ENCODE measurements around the gene HHIPL1. TPM values are rescaled to one million over a fixed set of nuclear protein-coding genes. Genes with fewer than 3 reads are reported as not detected.
A peak's percentile ranks its signal among the peaks of the same experiment; 100 is the strongest.

HHIPL1 gene
- polyA plus RNA-seq (ENCODE audit: low read depth in 6 of 6): under 1 TPM in 1 of 6 donors, not detected in 5; 0.13 TPM

DNA sequence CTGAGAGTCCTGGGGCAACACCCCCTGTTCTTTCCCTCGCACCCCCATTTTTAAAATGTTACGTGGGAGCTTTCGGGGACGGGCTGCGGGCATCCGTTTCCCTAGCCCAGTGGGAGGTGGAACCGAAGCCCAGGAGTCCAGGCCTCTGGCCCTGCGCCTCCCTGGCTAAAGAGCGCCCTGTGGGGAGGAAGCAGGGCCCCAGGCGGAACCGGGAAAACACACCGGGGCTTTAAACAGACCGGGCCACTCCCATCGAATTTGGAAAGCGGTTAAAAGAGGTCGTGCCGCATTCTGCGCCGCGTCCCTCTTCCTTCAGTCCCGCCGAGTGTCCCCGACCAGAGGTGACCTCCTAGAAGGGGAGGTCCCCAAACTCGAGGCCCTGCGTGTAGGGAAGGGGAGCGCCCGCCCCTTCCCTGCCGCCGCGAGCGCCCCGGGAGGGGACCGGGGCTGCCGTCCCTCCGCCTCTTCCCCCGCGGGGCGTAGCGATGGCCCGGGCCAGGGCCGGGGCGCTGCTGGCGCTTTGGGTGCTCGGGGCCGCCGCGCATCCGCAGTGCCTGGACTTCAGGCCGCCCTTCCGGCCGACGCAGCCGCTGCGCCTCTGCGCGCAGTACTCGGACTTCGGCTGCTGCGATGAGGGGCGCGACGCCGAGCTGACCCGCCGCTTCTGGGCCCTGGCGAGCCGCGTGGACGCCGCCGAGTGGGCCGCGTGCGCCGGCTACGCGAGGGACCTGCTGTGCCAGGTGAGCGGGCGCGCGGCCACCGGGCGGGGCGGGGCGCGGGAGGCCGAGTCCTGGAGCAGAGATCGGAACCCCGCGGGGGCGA, at the start of gene HHIPL1:
TSS of gene HHIPL1 (plus strand) at position 407 of the 822 bp plus-strand sequence. CDS start at position 486, 79 bp downstream.
- H3K9me3 Mint-ChIP-seq: peaks cover 0 to 2% (median 0%) of the 10 kb centered on the region in 7 donors
- DNase-seq (no peak), ATAC-seq (ENCODE audit: low read depth in 2 of 2) (no peak)
- no peaks in the 10 kb centered on the region for H3K36me3 Mint-ChIP-seq
- H3K4me1 Mint-ChIP-seq: peaks cover 0 to 5% (median 4%) of the 10 kb centered on the region in 3 donors
- H3K27ac Mint-ChIP-seq: peak within 1 kb of the TSS in 1 of 6 donors; percentile 88
- H3K4me3 Mint-ChIP-seq: peak within 1 kb of the TSS in 6 of 8 donors; percentile 8 to 80 (median 46)
- peaks cover 23 to 64% (median 44%) of the 10 kb centered on the region in 3 donors for H3K27me3 Mint-ChIP-seq

DNA sequence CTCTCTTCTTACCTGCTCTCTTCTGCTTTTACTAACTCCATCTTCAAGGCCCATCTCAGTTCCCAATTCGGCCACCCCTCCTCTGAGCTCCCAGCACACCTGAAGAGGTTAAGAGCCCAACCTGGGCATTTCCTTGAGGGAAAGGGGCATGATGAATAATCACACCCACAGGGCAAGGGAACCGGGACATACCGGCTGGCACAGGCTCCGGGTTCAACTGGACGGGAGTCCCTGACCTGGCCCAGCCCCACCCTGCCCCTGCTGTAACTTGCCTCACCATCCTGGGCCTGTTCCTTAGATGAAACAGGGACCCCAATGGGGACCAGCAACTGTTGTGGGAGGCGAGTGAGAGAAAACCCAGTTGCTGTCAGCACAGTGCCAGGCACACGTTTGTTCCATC, 49.4 kb upstream of the HHIPL1 start:
- H3K27ac Mint-ChIP-seq: peak overlapping the region in 1 of 6 donors; percentile 70
- ATAC-seq (ENCODE audit: low read depth in 2 of 2): no peak
- H3K36me3 Mint-ChIP-seq: no peaks in the 10 kb centered on the region
- H3K4me3 Mint-ChIP-seq: peak overlapping the region in 2 of 8 donors; percentile 47 to 60
- no peaks in the 10 kb centered on the region for H3K9me3 Mint-ChIP-seq
- peaks cover 0 to 8% (median 7%) of the 10 kb centered on the region in 3 donors for H3K4me1 Mint-ChIP-seq
- H3K27me3 Mint-ChIP-seq: peaks cover 0 to 29% (median 4%) of the 10 kb centered on the region in 3 donors
- DNase-seq: no peak

DNA sequence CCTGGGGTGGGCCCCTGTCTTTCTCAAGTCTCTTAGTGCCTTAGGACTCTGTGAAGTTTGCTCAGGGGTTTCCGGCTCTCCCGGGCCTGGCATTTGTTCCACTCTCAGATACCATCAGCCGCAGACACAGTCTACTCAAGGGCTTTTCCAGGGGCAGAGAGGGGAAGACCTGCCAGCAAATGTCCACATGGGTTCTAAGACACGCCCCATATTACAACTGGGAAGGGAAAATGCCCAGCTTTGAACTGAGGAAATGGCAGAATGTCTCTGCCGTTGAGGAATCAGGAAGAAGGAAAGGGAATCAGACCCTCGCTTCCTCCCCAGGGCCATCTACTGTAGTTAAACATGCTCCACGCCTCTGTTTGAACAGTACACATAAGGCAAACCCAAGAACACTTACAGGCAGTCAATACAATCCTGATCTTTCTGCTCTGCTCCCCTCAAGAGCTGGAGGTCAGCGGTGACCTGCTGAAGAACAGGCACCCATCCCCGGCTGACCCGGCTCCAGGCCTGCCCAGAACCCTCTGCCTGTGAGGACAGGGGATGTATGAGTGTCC, 48.8 kb upstream of the HHIPL1 start:
- H3K27me3 Mint-ChIP-seq: peaks cover 0 to 34% (median 4%) of the 10 kb centered on the region in 3 donors
- H3K27ac Mint-ChIP-seq: no peak overlapping the region
- ATAC-seq (ENCODE audit: low read depth in 2 of 2) (no peak), DNase-seq (no peak)
- no peaks in the 10 kb centered on the region for H3K9me3 Mint-ChIP-seq
- H3K36me3 Mint-ChIP-seq: no peaks in the 10 kb centered on the region
- H3K4me1 Mint-ChIP-seq: peaks cover 0 to 8% (median 7%) of the 10 kb centered on the region in 3 donors
- H3K4me3 Mint-ChIP-seq: no peak overlapping the region

DNA sequence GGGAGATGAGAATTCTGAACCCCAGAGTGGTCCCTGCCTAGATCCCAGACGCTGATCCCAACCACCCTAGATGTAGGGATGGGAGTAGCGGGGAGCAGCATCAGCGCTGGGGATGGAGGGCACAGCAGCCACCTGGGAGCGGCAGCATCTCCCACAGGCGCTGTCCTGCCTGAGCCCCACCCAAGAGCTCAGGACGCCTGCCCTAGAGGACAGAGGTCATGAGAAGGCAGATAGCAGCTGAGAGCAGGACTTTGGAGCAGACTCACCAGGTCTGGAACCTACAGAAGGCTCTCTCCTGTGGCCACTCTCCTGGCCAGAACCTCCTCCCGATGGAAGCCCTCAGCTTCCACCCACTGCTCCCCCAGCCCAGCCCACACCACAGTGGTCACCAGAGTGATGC, 48.2 kb upstream of the HHIPL1 start:
- H3K36me3 Mint-ChIP-seq: no peaks in the 10 kb centered on the region
- no peaks in the 10 kb centered on the region for H3K9me3 Mint-ChIP-seq
- no peak overlapping the region for H3K27ac Mint-ChIP-seq
- H3K4me1 Mint-ChIP-seq: peaks cover 0 to 8% (median 7%) of the 10 kb centered on the region in 3 donors
- DNase-seq: no peak
- no peak for ATAC-seq (ENCODE audit: low read depth in 2 of 2)
- H3K4me3 Mint-ChIP-seq: no peak overlapping the region
- H3K27me3 Mint-ChIP-seq: peaks cover 0 to 35% (median 4%) of the 10 kb centered on the region in 3 donors

DNA sequence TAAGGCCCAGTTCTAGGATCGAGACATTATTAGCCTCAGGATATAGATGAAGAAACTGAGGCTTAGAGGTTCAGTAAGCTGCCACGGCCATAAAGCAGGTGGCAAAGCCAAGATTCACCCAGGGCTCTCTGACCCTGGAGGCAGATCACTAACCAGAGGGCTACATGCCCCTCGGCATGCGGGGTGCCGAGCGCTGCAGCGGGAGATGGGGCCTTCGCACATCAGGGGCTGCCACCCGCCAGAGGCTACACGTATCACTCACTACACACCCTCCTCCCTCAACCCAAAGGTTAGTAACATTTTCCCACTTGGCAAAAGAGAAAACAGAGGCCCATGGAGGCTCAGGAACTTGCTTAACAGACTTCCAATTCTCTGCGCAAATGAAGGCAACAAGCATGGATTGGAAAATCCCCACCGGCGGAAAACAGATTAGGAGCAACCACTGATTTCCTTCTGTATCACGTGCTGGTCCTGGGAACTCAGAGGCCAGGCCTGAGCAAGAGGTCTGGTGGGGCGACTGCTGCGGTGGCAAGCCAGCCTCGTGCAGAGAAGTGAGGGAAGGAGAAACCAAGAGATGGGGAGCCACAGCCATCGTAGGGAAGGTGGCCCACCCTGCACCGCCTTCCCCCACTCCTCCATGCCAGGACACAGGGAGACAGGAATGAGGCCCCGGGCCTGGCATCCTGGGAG, 46.9 kb upstream of the HHIPL1 start:
- no peaks in the 10 kb centered on the region for H3K36me3 Mint-ChIP-seq
- peaks cover 0 to 9% (median 8%) of the 10 kb centered on the region in 3 donors for H3K4me1 Mint-ChIP-seq
- no peak for ATAC-seq (ENCODE audit: low read depth in 2 of 2)
- H3K27me3 Mint-ChIP-seq: peaks cover 0 to 44% (median 4%) of the 10 kb centered on the region in 3 donors
- no peak overlapping the region for H3K27ac Mint-ChIP-seq
- no peaks in the 10 kb centered on the region for H3K9me3 Mint-ChIP-seq
- no peak overlapping the region for H3K4me3 Mint-ChIP-seq
- DNase-seq: no peak

DNA sequence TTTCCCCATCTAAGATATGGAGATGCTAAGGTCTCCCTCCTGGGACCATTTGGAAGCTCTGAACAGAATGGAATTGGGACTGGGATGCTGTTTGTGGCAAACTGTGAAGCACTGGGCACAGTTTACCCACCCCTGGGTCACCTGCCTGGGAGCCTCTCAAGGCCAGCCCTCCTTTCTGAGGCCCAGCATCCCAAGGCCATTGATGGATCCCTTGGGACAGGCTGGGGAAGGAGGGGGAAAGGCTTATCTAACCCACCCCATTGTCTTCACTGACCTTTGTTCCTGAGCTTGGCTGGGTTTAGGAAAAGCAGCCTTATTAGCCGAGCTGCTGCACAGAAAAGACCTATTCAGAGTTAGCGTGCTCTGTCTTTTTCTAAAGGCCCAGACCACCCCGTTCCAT, 46.2 kb upstream of the HHIPL1 start:
- no peak for ATAC-seq (ENCODE audit: low read depth in 2 of 2)
- H3K4me3 Mint-ChIP-seq: no peak overlapping the region
- H3K9me3 Mint-ChIP-seq: no peaks in the 10 kb centered on the region
- H3K4me1 Mint-ChIP-seq: peaks cover 0 to 9% (median 8%) of the 10 kb centered on the region in 3 donors
- DNase-seq: no peak
- no peak overlapping the region for H3K27ac Mint-ChIP-seq
- H3K27me3 Mint-ChIP-seq: peaks cover 0 to 44% (median 4%) of the 10 kb centered on the region in 3 donors
- no peaks in the 10 kb centered on the region for H3K36me3 Mint-ChIP-seq

DNA sequence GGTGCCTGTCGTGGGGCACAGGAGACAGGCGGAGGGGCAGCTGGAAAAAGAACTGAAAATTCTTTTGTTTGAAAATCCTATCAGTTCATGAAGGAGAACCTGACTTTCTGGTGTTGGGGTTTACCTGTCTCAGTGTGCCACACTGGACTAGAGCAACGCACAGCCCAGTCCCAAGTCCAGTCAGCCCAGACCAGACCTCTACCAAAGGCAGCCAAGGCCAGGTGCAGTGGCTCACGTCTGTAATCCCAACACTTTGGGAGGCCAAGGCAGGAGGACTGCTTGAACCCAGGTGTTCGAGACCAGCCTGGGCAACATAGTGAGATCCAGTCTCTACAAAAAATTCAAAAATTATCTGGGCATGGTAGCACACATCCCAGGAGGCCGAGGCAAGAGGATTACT, 45.5 kb upstream of the HHIPL1 start:
- Mint-ChIP-seq H3K36me3 (no peaks in the 10 kb centered on the region), H3K4me1 (peaks cover 0 to 9% (median 8%) of the 10 kb centered on the region in 3 donors)

DNA sequence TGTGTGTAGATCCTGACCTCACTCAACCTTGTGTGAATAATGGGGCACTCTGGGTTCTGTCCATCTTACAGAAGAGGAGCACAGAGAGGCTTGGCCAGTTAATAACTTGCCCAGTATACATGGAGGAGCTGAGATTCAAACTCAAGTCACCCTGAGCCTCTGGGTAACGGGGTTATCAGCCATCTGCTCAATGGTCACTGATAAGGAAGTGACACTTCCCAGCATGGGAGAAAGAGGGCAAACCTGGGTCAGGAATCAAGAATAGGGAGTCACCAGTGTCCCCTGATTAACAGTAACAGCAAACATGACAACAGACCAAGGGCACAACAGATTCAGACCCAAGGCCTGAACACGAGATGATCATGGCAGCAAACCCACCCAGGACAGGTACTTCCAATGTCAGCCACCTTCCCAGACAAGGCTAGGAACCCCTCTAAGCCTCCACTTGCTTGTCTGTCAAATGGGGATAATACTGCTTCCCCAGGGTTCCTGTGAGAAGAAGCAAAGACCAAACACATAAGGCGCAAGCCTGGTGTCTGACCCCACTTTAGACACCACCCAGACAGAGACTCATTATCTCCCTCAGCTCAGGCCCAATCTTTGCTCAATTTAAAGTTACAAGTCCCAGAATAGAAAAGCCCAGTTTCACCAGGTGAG, 44.6 kb upstream of the HHIPL1 start:
- Mint-ChIP-seq H3K4me3 (peak overlapping the region in 2 of 8 donors; percentile 27 to 73), H3K4me1 (peaks cover 3 to 5% (median 4%) of the 10 kb centered on the region in 3 donors), H3K27ac (no peak overlapping the region), H3K9me3 (no peaks in the 10 kb centered on the region), H3K36me3 (no peaks in the 10 kb centered on the region), H3K27me3 (peaks cover 0 to 44% (median 4%) of the 10 kb centered on the region in 3 donors)
- ATAC-seq (ENCODE audit: low read depth in 2 of 2): no peak
- DNase-seq: no peak

More for the DNA sequence above, 45.5 kb upstream of the HHIPL1 start:
- H3K27ac Mint-ChIP-seq: no peak overlapping the region
- H3K27me3 Mint-ChIP-seq: peaks cover 0 to 44% (median 4%) of the 10 kb centered on the region in 3 donors
- H3K9me3 Mint-ChIP-seq: no peaks in the 10 kb centered on the region
- peak overlapping the region in 1 of 8 donors; percentile 25 for H3K4me3 Mint-ChIP-seq
- DNase-seq (no peak), ATAC-seq (ENCODE audit: low read depth in 2 of 2) (no peak)

DNA sequence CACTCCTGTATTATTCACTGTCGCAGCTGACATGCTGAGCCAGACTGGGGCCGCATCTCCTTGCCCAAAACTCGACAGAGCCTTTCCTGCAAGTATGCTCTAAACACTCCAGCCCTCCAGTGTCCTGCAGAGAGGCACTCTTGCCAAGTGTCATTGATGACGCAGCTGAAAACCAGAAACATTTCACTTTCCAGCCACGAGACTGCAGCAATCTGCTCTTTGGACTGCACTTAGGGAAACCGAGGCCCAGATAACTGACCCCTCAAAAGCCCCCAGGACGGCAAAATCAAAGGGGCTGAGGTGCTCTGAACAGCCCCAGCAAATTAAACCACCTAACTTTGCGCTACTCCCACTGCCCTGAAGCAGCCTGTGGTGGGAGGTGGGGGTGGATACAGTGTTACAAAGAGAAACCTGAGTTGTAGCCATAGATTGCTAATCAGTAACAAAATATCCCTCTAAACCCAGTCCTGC, 43.5 kb upstream of the HHIPL1 start:
- Mint-ChIP-seq H3K27me3 (peaks cover 0 to 44% (median 4%) of the 10 kb centered on the region in 3 donors), H3K36me3 (no peaks in the 10 kb centered on the region), H3K4me1 (peaks cover 8% of the 10 kb centered on the region in 3 donors), H3K9me3 (no peaks in the 10 kb centered on the region), H3K4me3 (peak overlapping the region in 4 of 8 donors; percentile 48 to 79 (median 70)), H3K27ac (peak overlapping the region in 1 of 6 donors; percentile 62)
- ATAC-seq (ENCODE audit: low read depth in 2 of 2) (no peak), DNase-seq (no peak)

DNA sequence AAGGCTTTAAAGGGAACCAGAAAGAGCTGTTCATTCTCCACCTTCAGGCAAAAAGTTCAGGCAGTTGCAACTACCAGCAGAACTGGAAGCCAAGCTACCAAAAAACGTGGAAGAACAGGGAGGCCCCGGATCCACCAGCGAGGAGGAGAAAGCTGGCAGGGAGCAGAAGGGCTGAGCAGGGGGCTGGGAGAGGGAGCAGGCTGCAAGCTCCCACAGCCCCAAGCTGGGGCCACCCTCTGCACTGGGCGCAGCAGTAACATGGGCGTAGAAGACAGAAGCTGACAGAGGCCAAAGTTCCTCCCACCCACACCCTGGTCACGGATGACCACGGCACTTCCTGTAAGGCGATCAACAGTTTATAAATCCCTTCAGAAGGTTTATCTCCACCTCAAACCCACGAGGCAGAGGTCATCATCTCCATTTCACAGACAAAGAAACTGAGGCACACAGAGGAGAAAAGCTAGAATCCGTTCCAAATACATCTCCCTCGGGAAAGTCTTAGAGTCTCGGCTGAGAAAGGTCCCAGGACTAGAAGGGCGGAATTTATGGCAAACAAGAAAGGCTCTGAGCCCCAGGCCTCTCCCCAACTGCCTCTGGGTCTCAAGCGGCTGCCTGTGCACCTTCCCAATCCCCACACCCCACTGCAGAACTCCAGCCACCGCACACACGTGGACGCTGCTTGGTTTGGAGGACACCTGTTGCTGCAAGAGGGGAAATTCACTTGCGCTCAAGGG, 42.7 kb upstream of the HHIPL1 start:
- Mint-ChIP-seq H3K27me3 (peaks cover 0 to 45% (median 4%) of the 10 kb centered on the region in 3 donors), H3K27ac (peak overlapping the region in 2 of 6 donors; percentile 41 to 71), H3K4me3 (peak overlapping the region; percentile 57 to 84 (median 77)), H3K9me3 (no peaks in the 10 kb centered on the region), H3K36me3 (no peaks in the 10 kb centered on the region), H3K4me1 (peaks cover 8 to 11% (median 8%) of the 10 kb centered on the region in 3 donors)
- DNase-seq: no peak
- no peak for ATAC-seq (ENCODE audit: low read depth in 2 of 2)

DNA sequence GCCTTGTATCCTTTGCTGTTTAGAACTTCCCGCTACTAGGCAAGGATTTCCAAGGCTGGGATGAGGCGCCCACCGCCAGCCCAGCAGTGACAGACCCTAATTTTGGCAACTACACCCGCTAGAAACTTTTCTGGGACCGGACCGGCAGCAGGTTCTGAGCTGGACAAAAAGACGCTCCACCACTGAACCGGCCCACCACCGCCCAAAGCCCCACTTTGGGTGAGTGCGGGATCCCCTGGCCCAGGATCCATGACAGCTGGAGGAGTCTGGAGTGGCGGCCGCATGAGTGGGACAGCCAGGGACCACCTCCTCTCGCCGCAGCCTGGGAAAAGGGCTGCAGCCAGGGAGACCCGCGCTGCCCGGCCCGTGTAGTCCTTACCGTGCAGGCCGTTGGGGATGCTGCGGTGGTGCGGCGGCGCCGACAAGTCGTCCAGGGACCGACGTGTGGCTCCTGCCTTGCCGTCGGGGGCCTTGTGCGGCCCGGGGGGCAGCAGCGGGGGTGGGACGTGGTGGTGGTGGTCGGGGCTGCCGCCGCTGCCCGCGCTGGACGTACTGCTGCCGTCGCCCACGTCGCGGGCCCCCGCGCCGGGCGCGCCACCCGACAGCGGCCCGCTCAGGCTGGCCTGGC, 42.0 kb upstream of the HHIPL1 start:
- H3K9me3 Mint-ChIP-seq: no peaks in the 10 kb centered on the region
- DNase-seq (no peak), ATAC-seq (ENCODE audit: low read depth in 2 of 2) (no peak)
- H3K27ac Mint-ChIP-seq: peak overlapping the region in 2 of 6 donors; percentile 24 to 41
- H3K27me3 Mint-ChIP-seq: peaks cover 0 to 42% (median 4%) of the 10 kb centered on the region in 3 donors
- H3K36me3 Mint-ChIP-seq: no peaks in the 10 kb centered on the region
- H3K4me3 Mint-ChIP-seq: peak overlapping the region; percentile 57 to 84 (median 75)
- H3K4me1 Mint-ChIP-seq: peaks cover 8 to 11% (median 8%) of the 10 kb centered on the region in 3 donors
